Measurements from ENCODE around the gene COL4A6.

Gene COL4A6

GRCh38 chrX:108270739-108271396 lies 167.4 kb downstream of the COL4A6 start:
- peak; percentile 42 for DNase-seq

GRCh38 chrX:108270280-108270679 lies 167.9 kb downstream of the COL4A6 start:
- DNase-seq, result no peak

- no peak for DNase-seq
These were observed 169.7 kb downstream of the COL4A6 start for GRCh38 chrX:108268434-108269080.

- DNase-seq, result no peak
These were observed 170.7 kb downstream of the COL4A6 start for GRCh38 chrX:108267557-108267956.

- peak; percentile 0 for DNase-seq
These were observed 173.8 kb downstream of the COL4A6 start for GRCh38 chrX:108264376-108264775.

GRCh38 chrX:108261549-108262203 lies 176.5 kb downstream of the COL4A6 start:
- DNase-seq, result peak; percentile 9

- no peak for DNase-seq
These were observed 180.7 kb downstream of the COL4A6 start for GRCh38 chrX:108257556-108257955.

GRCh38 chrX:108254636-108255035 lies 183.6 kb downstream of the COL4A6 start:
- DNase-seq, result no peak

GRCh38 chrX:108250654-108251579 lies 187.3 kb downstream of the COL4A6 start:
- no peak for DNase-seq

- no peak for DNase-seq
These were observed 191.8 kb downstream of the COL4A6 start for GRCh38 chrX:108246304-108246954.

- DNase-seq, result no peak
These were observed 192.8 kb downstream of the COL4A6 start for GRCh38 chrX:108245462-108245861.

- no peak for DNase-seq
These were observed 202.2 kb downstream of the COL4A6 start for GRCh38 chrX:108235986-108236385.

- DNase-seq, result no peak
These were observed 207.6 kb downstream of the COL4A6 start for GRCh38 chrX:108230574-108230973.

GRCh38 chrX:108224727-108225621 lies 213.2 kb downstream of the COL4A6 start:
- peak; percentile 17 for DNase-seq

GRCh38 chrX:108224218-108224617 lies 214.0 kb downstream of the COL4A6 start:
- no peak for DNase-seq

- no peak for DNase-seq
These were observed 214.6 kb downstream of the COL4A6 start for GRCh38 chrX:108223585-108223984.

- no peak for DNase-seq
These were observed 216.8 kb downstream of the COL4A6 start for GRCh38 chrX:108221301-108221864.

GRCh38 chrX:108219949-108220601 lies 218.1 kb downstream of the COL4A6 start:
- no peak for DNase-seq

GRCh38 chrX:108217876-108218275 lies 220.3 kb downstream of the COL4A6 start:
- DNase-seq, result no peak

- peak; percentile 4 for DNase-seq
These were observed 221.2 kb downstream of the COL4A6 start for GRCh38 chrX:108216919-108217571.

All from fibroblast of skin of scalp (primary cell).